ENCODE results near the gene DDB1. TPM values are rescaled to one million over a fixed set of nuclear protein-coding genes. Genes with fewer than 3 reads are reported as not detected.

The DDB1 gene
- polyA plus RNA-seq, 1 of the 3 experiments (the other 2 are of a cell fraction): 170 TPM

GRCh38 chr11:61345954-61346843 lies 13.3 kb upstream of the DDB1 start (continued):
- no peak for TF ChIP-seq REST (IDR thresholded peaks at IDR 0.05; ENCODE audit: low read depth, low read length)

GRCh38 chr11:61345170-61345610 lies 12.3 kb upstream of the DDB1 start:
- Histone ChIP-seq H2AFZ (ENCODE audit: low read depth) (no peak overlapping the region), H3K36me3 (replicated peaks in 1 of 2; ENCODE audit: control insufficient read depth in 1 of 2, insufficient read depth in 2 of 2, low read length in 1 of 2) (peaks cover 0 to 43% of the 10 kb centered on the region in 2 experiments), H3F3A (replicated peaks; ENCODE audit: insufficient read depth) (no peaks in the 10 kb centered on the region), H4K20me1 (ENCODE audit: insufficient read depth) (no peaks in the 10 kb centered on the region), H3K27ac (ENCODE audit: low read depth in 2 of 2, low read length in 1 of 2) (peak overlapping the region in 1 of 2 experiments; percentile 89; a peak in 2 of 4 replicates), H3K9ac (no peak overlapping the region), H3K4me3 (ENCODE audit: low read depth in 2 of 2, low read length in 1 of 2) (no peak overlapping the region), H3K9me2 (no peaks in the 10 kb centered on the region), H3K4me1 (ENCODE audit: control insufficient read depth in 1 of 2, insufficient read depth in 2 of 2, low read depth in 1 of 2, low read length in 1 of 2) (peaks cover 0 to 29% of the 10 kb centered on the region in 2 experiments; a peak in 1 of 4 replicates), H3K4me2 (no peak overlapping the region), H3K9me3 (no peaks in the 10 kb centered on the region), H3K27me3 (ENCODE audit: insufficient read depth) (no peaks in the 10 kb centered on the region), H3K79me2 (ENCODE audit: insufficient read depth) (no peaks in the 10 kb centered on the region)
- peak; percentile 92 for DNase-seq
- POLR2A ChIA-PET: interaction anchor here (0.8 to 2.8 kb wide), 7 partner anchors 9 to 84 kb away, joined by 3 to 57 read pairs (median 5); partner anchors contain the start of genes CPSF7, CYB561A3, SDHAF2 and TMEM138
- 0 out of 2 replicates have a peak, but pooled peaks have one; percentile 22 for TF ChIP-seq RCOR1 (IDR thresholded peaks at IDR 0.05; ENCODE audit: low read length)
- TF ChIP-seq MAX (IDR thresholded peaks at IDR 0.05; ENCODE audit: low read depth): no peak
- peak; percentile 96 for TF ChIP-seq MXI1 (IDR thresholded peaks at IDR 0.05; ENCODE audit: low read depth, low read length)
- no peak for TF ChIP-seq SMC3 (IDR thresholded peaks at IDR 0.05; ENCODE audit: low read depth, low read length)
- no peak for TF ChIP-seq FOSL2 (IDR thresholded peaks at IDR 0.05; ENCODE audit: borderline replicate concordance, low read depth)
- peak; percentile 47; the same call in 1 of the 2 replicates for TF ChIP-seq FOXJ3 (CRISPR knock-in tag; IDR thresholded peaks at IDR 0.05)
- no peak for TF ChIP-seq EZH2phosphoT487 (IDR thresholded peaks at IDR 0.05; ENCODE audit: borderline replicate concordance, low read depth)
- TF ChIP-seq EP300 (IDR thresholded peaks at IDR 0.05; ENCODE audit: borderline replicate concordance in 1 of 2, low read depth in 1 of 2, low read length in 1 of 2): peak in 1 of 2 experiments; percentile 53; a peak in 1 of 4 replicates
- peak; percentile 54 for TF ChIP-seq CHD2 (IDR thresholded peaks at IDR 0.05; ENCODE audit: low read length, partially characterized antibody)
- WGBS (ENCODE audit: low lambda C conversion rate): no CpG with 5 or more reads among the region's 4 CpGs
- CTCF ChIA-PET: interaction anchor here (0.7 to 4.0 kb wide), 6 partner anchors 9 to 47 kb away, joined by 4 to 24 read pairs (median 8); partner anchors contain the start of gene TMEM216

All from SK-N-SH (cell line).